Ovary (tissue), 9 donors: Measurements from ENCODE around the gene LETM1. TPM values are rescaled to one million over a fixed set of nuclear protein-coding genes. Genes with fewer than 3 reads are reported as not detected.

Source experiments
- DNase-seq, 5 donors: peaks; one replicate each; pipeline ENCODE4 v3.0.0-alpha.2; 2019 to 2020
- H3K27ac ChIP-seq, 2 donors: fragments of 200-600 bp; one replicate each; pipeline versions ENCODE4 v1.5.1 to v1.8.0; 2019 to 2022
- H3K27me3 ChIP-seq: fragments of 200-600 bp; one replicate; pipeline ENCODE4 v1.8.0; 2022
- H3K36me3 ChIP-seq: fragments of 200-600 bp; sonication (generic); one replicate; pipeline ENCODE4 v1.5.1; 2019
- H3K4me1 ChIP-seq: one replicate; pipeline ENCODE4 v1.8.1; 2013; ENCODE audit warnings: mild to moderate bottlenecking, moderate library complexity; ENCODE audit not compliant: insufficient read depth
- H3K4me3 ChIP-seq: fragments of 200-600 bp; sonication (generic); one replicate; pipeline ENCODE4 v1.5.1; 2017
- H3K9me3 ChIP-seq, 2 donors: fragments of 200-600 bp in 1 of 2; sonication (generic) in 1 of 2; one replicate each; pipeline versions ENCODE4 v1.5.1 to v1.8.1; 2013 to 2019; ENCODE audit warnings: mild to moderate bottlenecking in 1 of 2, moderate library complexity in 1 of 2
- CTCF ChIP-seq, 3 donors: fragments of 450-650 bp in 2 of 3; fragments of 200-600 bp in 1 of 3; IDR thresholded peaks; one replicate each; pipeline versions ENCODE4 v1.5.1 to v1.8.0; 2016 to 2022; ENCODE audit warnings: antibody characterized with exemption in 3 of 3, mild to moderate bottlenecking in 1 of 3
- EP300 ChIP-seq: sonication (generic); formaldehyde crosslinking; IDR thresholded peaks from one replicate; pipeline ENCODE4 v1.6.1; 2017; ENCODE audit warnings: antibody characterized with exemption
- POLR2A ChIP-seq: fragments of 450-650 bp; IDR thresholded peaks from one replicate; pipeline ENCODE4 v1.6.1; 2017; ENCODE audit warnings: antibody characterized with exemption, mild to moderate bottlenecking, moderate library complexity
- WGBS, 3 donors: extraction: QIAGEN DNeasy Blood & Tissue Kit in 1 of 3; methylation state at CpG; one replicate each; pipeline versions ENCODE4 v1.1.5 to v1.1.7; 2013 to 2017; 5-methylcytosine and 5-hydroxymethylcytosine counted together
- intact Hi-C, 4 donors: fragments of 100-400 bp; cut with DNase I; formaldehyde crosslinking; loops; one replicate each; pipeline versions ENCODE4 v1.11.0 to v1.15.1; 2022 to 2023
- polyA plus RNA-seq, 2 donors: library from polyadenylated mRNA; stranded (reverse); fragments of 200-250 nt in 1 of 2; fragments of 350-450 nt in 1 of 2; fragmentation: Illumina TruSeq in 1 of 2; extraction: RNeasy Lipid Tissue Mini Kit (QIAGEN cat#74804) in 1 of 2; gene quantifications; one replicate each; pipeline ENCODE4 v1.2.3, GENCODE V29; 2013 to 2014
- total RNA-seq, 7 donors: library from RNA; depleted of rRNA in 2 of 7; stranded (reverse); fragments of >200 nt in 2 of 7; fragmentation: NEBNext Ultra II Directional in 3 of 7; extraction: Animal tissue kit (Norgen Biotek cat#: 25700) in 3 of 7; gene quantifications; one replicate each; pipeline versions ENCODE4 v1.1.0 to v1.2.4, GENCODE V29; 2016 to 2023
- donor health status: DM: no; HTN: no; CAD: no; lungs with moderate emphysema.
- donor health status: DM: no; HTN: no; CAD: no.
- donor health status: Bipolar disorder and iron deficiency.
- donor health status: DM: yes; HTN: yes; CAD: no.
- donor health status: DM: no; HTN: no; CAD: no.
- donor health status: DM: yes; HTN: yes; CAD: no.

LETM1 gene
- total and polyA plus RNA-seq, 9 donors: 9.3 to 43.6 (median 30.5) TPM

DNA sequence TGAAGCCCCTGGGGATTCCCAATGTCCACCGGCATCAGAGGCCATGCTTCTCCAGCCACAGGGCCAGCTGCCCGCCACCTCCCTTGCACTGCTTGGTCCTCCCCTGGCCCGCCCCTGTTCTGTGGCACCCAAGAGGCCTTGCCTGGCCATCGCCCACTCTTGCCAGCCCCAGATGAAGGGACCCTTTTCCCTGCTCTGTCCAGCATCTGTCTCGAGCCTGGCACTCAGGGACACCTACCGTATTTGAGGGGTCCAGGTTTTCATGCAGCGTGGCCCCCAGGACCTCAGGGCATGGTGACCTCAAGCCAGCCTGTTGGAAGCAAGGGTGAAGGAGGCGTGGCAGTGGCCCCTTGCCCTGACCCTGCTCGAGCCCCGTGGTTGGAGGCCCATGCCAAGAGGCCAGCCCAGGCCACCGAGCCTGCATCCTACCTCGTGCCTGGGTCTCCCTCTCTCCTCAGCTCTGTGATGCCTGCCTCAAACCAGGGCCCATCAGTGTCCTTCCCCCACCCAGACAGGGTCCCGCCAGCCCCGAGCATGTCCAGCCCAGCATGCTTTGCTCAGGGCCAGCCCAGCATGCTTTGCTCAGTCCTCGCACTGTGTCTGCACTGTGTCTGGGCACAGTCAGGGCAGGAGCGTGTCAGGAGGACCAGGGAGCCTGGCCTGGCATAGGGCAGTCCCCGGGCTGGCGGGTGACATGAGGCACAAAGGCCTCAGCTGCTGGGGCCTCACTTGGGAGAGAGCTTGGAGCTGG, 77.1 kb downstream of the LETM1 start:
- no peak for TF ChIP-seq POLR2A
- TF ChIP-seq EP300: no peak
- TF ChIP-seq CTCF (IDR thresholded peaks at IDR 0.05): no peak
- Histone ChIP-seq H3K36me3 (no peaks in the 10 kb centered on the region), H3K4me1 (no peaks in the 10 kb centered on the region), H3K4me3 (no peak overlapping the region), H3K27me3 (no peaks in the 10 kb centered on the region), H3K27ac (no peak overlapping the region), H3K9me3 (no peaks in the 10 kb centered on the region)
- intact Hi-C loops: no loop called here
- WGBS, 3 donors: 82 to 84% (median 84%) methylated on average over 18 of the region's 18 CpGs
- DNase-seq: no peak

DNA sequence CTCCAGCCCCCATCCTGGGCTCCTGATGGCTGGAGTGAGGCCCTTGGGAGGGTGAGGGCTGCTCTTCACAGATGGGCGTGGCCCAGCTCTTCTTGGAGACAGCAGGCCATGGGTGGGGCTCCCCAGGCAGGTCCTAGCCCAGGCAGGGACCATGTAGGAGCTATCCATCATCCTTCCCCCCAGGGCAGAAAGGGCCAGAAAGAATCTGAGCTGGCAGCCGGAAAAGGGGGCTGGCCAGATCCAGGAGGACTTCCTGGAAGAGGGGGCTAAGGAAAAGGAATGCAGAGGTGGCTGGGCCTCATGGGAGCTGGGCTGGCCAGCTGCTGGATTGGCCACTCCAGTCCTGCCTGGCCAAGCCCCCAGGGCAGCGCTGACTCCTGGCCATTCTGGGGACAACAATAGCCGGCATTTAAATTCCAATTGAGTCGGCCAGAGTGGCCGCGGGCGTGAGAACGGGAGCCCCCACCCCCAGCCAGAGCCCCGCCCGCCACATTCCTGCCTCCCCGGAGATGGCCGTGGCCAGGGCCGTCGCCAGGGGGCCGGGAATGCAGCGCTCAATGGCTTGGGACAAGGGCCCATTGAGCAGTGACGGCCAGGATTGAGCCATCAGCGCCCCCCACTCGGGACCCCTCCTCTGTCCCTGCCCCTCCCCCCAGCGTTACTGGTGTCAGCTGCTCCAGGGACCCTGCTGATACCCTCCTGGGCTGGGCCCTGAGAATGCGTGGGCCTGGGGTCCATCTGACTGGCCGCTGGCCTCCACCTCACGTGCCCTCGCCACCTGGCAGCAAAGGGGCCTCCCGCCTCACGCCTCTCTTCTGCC, 77.9 kb downstream of the LETM1 start:
- intact Hi-C loops: no loop called here
- H3K4me3 ChIP-seq: no peak overlapping the region
- TF ChIP-seq EP300: no peak
- no peak for TF ChIP-seq POLR2A

GRCh38 chr4:1776521-1777161, 79.3 kb downstream of the LETM1 start:
- Histone ChIP-seq H3K27me3 (no peaks in the 10 kb centered on the region), H3K9me3 (no peaks in the 10 kb centered on the region), H3K36me3 (no peaks in the 10 kb centered on the region), H3K4me1 (no peaks in the 10 kb centered on the region), H3K4me3 (no peak overlapping the region), H3K27ac (no peak overlapping the region)
- DNase-seq: no peak
- intact Hi-C loops: no loop called here
- TF ChIP-seq EP300: no peak
- no peak for TF ChIP-seq POLR2A
- no peak for TF ChIP-seq CTCF (IDR thresholded peaks at IDR 0.05)
- 89 to 93% (median 92%) methylated on average over 24 of the region's 24 CpGs for WGBS, 3 donors

More for the DNA sequence above, 77.9 kb downstream of the LETM1 start:
- H3K27ac ChIP-seq: no peak overlapping the region
- no peak for DNase-seq
- no peaks in the 10 kb centered on the region for H3K9me3 ChIP-seq
- no peaks in the 10 kb centered on the region for H3K27me3 ChIP-seq
- no peaks in the 10 kb centered on the region for H3K4me1 ChIP-seq
- H3K36me3 ChIP-seq: no peaks in the 10 kb centered on the region
- 22 to 34% (median 27%) methylated on average over 20 to 27 of the region's 27 CpGs for WGBS, 3 donors

DNA sequence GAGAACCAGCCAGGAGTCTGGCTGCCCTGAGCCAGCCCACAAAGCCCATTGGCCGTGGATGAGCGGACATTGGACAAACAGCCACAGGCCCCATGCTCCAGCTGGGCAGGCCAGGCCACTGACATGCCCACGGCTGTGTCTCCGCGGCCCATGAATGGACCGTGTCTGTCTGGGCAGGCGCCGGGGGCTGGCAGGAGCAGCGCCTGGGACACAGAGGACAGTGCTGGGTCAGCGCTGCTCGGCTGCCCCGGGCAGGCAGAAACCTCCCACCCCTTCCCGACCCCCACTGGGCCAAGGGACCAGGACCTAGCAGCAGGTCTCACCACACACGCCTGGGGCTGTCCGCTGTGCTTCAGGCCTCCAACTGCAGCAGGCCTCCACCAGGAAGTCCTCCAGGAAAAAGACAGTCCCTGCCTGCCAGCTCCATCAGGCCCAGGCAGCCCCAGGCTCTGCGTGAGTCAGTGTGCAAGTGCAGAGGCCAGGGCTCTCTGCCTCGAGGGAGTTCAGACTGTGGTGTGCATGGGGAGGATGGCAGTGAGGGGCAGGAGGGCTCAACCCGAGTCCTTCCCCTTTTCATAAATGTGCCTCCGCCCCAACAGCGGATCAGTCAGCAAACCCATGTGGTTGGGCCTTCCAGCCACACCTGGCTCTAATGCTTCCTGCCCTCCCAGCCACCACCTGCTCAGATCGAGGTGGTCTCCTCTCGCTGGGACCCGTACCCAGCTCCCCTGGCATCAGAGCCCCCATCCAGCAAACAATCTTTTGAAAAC, 80.0 kb downstream of the LETM1 start:
- no peak for DNase-seq
- WGBS, 3 donors: 81 to 84% (median 84%) methylated on average over 21 to 23 of the region's 23 CpGs
- no peak overlapping the region for H3K4me3 ChIP-seq
- no peak for TF ChIP-seq EP300
- TF ChIP-seq CTCF (IDR thresholded peaks at IDR 0.05): no peak
- TF ChIP-seq POLR2A: no peak
- no peaks in the 10 kb centered on the region for H3K27me3 ChIP-seq
- no peaks in the 10 kb centered on the region for H3K4me1 ChIP-seq
- no peaks in the 10 kb centered on the region for H3K36me3 ChIP-seq
- intact Hi-C loops: no loop called here
- H3K27ac ChIP-seq: no peak overlapping the region
- no peaks in the 10 kb centered on the region for H3K9me3 ChIP-seq
